Natural killer cell treated with Interleukin-12 subunit alpha and Interleukin-12 subunit beta and Interleukin-15 and Interleukin-18, amount 100 ng/mL, for 72 hours (primary cell): ENCODE measurements around the gene LY6G6F. TPM values are rescaled to one million over a fixed set of nuclear protein-coding genes. Genes with fewer than 3 reads are reported as not detected.
A peak's percentile ranks its signal among the peaks of the same experiment; 100 is the strongest.

Experiments
- ATAC-seq, 2 donors: fragments of 150-1000 bp; cut with Tn5 transposase in 1 of 2; sonication (Bioruptor Pico), chemical (Tn5 transposase) in 1 of 2; 2 replicates each; pipeline ENCODE4 v1.10.0; 2021
- DNase-seq: peaks from one replicate; pipeline ENCODE4 v3.0.0; 2022; ENCODE audit warnings: low spot score
- H3K27ac Mint-ChIP-seq, 2 donors: 1 replicate in 1 of 2; 2 replicates in 1 of 2; pipeline ENCODE4 v1.8.0; 2022; ENCODE audit warnings: mixed read lengths in 2 of 2, mild to moderate bottlenecking in 1 of 2, moderate library complexity in 1 of 2
- H3K27me3 Mint-ChIP-seq, 2 donors: 1 replicate in 1 of 2; 2 replicates in 1 of 2; pipeline ENCODE4 v1.8.0; 2022; ENCODE audit warnings: mixed read lengths in 2 of 2
- H3K36me3 Mint-ChIP-seq: one replicate; pipeline ENCODE4 v1.8.0; 2022; ENCODE audit warnings: mixed read lengths
- H3K4me1 Mint-ChIP-seq, 2 donors: 1 replicate in 1 of 2; 2 replicates in 1 of 2; pipeline ENCODE4 v1.8.0; 2022; ENCODE audit warnings: low read depth in 2 of 2, mixed read lengths in 2 of 2, mild to moderate bottlenecking in 1 of 2
- H3K4me3 Mint-ChIP-seq: one replicate; pipeline ENCODE4 v1.8.0; 2022; ENCODE audit warnings: mixed read lengths
- H3K9me3 Mint-ChIP-seq: 2 replicates; pipeline ENCODE4 v1.8.0; 2022; ENCODE audit warnings: mixed read lengths
- total RNA-seq, 2 donors: library from RNA; stranded (reverse); gene quantifications; one replicate each; pipeline ENCODE4 v1.2.3, GENCODE V29; 2022

LY6G6F gene
- total RNA-seq, 2 donors from 2014 or later: not detected

DNA sequence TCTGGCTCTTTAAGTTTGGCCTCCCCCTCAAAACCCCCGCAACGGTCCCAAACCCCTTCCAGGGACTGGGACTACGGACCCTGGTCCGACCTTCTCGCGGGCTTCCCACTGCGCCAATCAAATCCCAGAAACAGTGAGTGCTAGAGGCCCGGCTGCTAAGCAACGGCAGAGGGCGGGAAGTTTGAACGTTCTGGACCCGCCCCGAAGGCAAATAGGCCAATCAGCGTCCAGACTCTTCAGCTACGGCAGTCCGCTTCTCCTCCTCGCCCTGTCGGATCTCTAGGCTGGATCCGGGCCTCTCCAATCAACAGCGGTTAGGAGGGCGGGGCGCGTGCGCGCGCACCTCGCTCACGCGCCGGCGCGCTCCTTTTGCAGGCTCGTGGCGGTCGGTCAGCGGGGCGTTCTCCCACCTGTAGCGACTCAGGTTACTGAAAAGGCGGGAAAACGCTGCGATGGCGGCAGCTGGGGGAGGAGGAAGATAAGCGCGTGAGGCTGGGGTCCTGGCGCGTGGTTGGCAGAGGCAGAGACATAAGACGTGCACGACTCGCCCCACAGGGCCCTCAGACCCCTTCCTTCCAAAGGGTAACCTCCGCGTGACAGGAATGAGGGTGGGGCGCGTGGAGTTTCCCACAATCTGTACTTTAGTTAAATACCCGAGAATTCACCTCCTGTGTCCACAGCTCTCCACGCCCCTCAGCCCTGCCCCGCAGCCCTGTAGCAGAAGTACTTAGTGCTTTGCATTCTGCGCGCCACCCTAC is 33.2 kb downstream of the LY6G6F start, which contains the start of gene MSH5:
Gene MSH5 (plus strand): TSS at position 367 of the 758 bp plus-strand sequence. CDS start 462 bp downstream, outside the sequence.
- Mint-ChIP-seq H3K4me3 (peak within 1 kb of the TSS; percentile 96), H3K9me3 (no peaks in the 10 kb centered on the region), H3K27me3 (no peaks in the 10 kb centered on the region), H3K36me3 (peaks cover 11% of the 10 kb centered on the region), H3K27ac (peak within 1 kb of the TSS; percentile 92), H3K4me1 (peaks cover 42 to 60% of the 10 kb centered on the region in 2 donors)
- DNase-seq (peak; percentile 97), ATAC-seq (peak; percentile 91 to 93)

DNA sequence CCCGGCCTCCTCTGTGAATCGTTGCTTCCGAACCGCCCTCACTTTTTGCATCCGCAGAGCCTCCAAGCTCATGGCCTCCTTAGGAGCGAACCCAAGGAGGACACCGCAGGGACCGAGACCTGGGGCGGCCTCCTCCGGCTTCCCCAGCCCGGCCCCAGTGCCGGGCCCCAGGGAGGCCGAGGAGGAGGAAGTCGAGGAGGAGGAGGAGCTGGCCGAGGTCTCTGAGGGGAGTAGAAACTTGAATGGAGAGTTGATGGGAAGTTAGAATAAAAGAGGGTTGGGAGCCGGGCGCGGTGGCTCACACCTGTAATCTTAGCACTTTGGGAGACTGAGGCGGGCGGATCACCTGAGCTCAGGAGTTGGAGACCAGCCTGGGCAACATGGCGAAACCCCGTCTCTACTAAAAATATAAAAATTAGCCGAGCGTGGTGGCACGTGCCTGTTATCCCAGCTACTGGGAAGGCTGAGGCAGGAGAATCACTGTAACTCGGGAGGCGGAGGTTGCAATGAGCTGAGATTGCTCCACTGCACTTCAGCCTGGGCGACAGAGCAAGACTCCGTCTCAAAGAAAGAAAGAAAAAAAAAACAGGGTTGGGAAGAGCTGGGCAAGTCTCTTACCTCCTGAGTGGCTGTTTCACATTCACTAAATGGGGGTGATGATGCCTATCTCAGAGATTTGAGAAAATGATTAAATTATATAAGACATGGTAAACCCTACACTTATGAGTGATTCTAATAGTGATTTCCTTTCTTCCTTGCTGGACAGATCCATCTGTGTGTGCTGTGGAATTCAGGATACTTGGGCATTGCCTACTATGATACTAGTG is 33.9 kb downstream of the LY6G6F start:
- H3K27ac Mint-ChIP-seq: peak overlapping the region; percentile 92
- H3K27me3 Mint-ChIP-seq: no peaks in the 10 kb centered on the region
- H3K4me1 Mint-ChIP-seq: peaks cover 42 to 57% of the 10 kb centered on the region in 2 donors
- DNase-seq (no peak), ATAC-seq (peak in 1 of 2 donors; percentile 0)
- no peaks in the 10 kb centered on the region for H3K9me3 Mint-ChIP-seq
- peak overlapping the region; percentile 96 for H3K4me3 Mint-ChIP-seq
- H3K36me3 Mint-ChIP-seq: peaks cover 6% of the 10 kb centered on the region

DNA sequence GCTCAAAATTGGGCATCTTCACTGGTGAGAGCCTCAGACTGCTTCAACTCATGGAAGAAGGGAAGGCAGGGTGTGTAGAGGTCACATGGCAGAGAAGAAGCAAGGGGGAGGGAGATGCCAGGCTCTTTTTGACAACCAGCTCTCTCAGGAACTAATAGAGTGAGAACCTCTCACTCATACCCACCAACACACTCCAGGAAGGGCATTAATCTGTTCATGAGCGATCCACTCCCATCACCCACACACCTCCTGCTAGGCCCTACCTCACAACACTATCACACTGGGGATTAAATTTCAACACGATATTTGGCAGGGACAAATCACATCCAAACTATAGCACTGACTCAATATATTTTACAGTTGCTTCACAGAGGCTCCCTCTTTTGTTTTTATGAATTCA is 35.1 kb downstream of the LY6G6F start:
- H3K27me3 Mint-ChIP-seq: no peaks in the 10 kb centered on the region
- peak overlapping the region; percentile 96 for H3K4me3 Mint-ChIP-seq
- no peaks in the 10 kb centered on the region for H3K9me3 Mint-ChIP-seq
- H3K27ac Mint-ChIP-seq: peak overlapping the region in 1 of 2 donors; percentile 32
- ATAC-seq (no peak), DNase-seq (no peak)
- H3K4me1 Mint-ChIP-seq: peaks cover 38 to 47% of the 10 kb centered on the region in 2 donors
- no peaks in the 10 kb centered on the region for H3K36me3 Mint-ChIP-seq

DNA sequence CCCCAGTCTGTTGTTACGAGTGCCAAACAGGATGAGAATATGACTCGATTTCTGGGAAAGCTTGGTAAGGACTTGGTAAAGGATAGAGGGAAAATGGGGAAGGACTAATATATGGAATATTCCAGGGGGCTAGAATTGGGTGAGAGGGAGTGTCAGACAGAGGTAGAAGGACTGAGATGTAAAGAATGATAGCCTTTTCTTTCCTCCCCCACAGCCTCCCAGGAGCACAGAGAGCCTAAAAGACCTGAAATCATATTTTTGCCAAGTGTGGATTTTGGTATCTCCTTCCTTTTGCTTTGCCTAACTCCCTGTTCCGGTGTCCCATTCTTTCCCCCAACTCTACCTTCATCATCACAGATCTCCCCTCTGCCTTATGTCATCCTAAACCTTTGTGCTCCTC is 36.2 kb downstream of the LY6G6F start:
- DNase-seq (no peak), ATAC-seq (no peak)
- H3K27ac Mint-ChIP-seq: no peak overlapping the region
- H3K27me3 Mint-ChIP-seq: no peaks in the 10 kb centered on the region
- peaks cover 31 to 36% of the 10 kb centered on the region in 2 donors for H3K4me1 Mint-ChIP-seq
- H3K4me3 Mint-ChIP-seq: no peak overlapping the region
- H3K36me3 Mint-ChIP-seq: peaks cover 5% of the 10 kb centered on the region
- H3K9me3 Mint-ChIP-seq: no peaks in the 10 kb centered on the region

DNA sequence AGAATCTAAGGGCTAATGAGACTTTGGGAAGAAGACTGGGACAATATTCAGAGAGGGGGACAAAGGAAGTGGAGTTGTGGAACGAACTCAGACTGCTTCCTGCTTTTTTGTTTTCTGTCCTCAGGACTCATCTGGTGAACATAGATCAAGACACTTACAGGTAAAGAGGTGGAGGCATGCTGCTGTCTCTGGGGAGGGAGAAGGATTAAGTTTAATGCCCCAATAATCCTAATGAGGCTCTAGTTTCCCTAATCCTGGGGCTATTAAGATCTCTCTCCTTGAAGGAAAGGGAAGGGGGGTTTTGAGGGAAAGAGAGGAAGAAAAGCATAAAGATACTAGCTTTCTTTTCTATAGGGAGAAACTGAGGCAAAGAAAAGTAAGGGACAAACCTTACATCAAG is 37.8 kb downstream of the LY6G6F start:
- Mint-ChIP-seq H3K4me3 (no peak overlapping the region), H3K9me3 (no peaks in the 10 kb centered on the region), H3K36me3 (peaks cover 5% of the 10 kb centered on the region), H3K27me3 (no peaks in the 10 kb centered on the region), H3K27ac (peak overlapping the region in 1 of 2 donors; percentile 24), H3K4me1 (peaks cover 16 to 21% of the 10 kb centered on the region in 2 donors)
- no peak for DNase-seq
- ATAC-seq: no peak

DNA sequence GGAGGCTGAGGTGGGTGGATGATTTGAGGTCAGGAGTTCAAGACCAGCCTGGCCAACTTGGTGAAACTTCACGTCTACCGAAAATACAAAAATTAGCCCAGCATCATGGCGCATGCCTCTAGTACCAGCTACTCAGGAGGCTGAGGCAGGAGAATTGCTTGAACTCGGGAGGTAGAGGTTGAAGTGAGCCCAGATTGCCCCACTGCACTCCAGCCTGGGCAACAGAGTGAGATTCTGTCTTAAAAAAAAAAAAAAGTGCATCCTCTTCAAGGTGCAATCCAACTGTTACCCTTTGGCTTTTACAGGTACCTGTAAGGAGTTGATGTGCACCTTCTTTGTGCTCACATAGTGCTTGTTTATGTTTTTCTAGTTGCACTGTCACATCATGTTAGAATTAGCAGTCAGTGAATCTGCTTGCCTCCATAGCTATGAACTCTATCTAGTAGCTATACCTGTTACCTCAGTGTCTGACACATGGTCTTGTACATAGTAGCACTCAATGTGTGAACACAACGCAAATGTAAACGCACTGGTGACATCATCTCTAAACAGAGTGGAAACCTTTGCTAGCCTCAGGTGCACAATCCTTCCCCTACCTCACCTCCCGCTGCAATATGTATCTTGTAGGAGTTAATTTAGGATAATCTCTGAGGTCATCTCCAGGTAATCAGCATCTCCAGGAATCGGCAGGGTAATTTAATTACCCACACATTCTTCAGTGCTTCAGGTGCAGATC is 42.8 kb downstream of the LY6G6F start:
- Mint-ChIP-seq H3K4me3 (no peak overlapping the region), H3K9me3 (no peaks in the 10 kb centered on the region), H3K36me3 (peaks cover 5% of the 10 kb centered on the region), H3K27ac (peak overlapping the region in 1 of 2 donors; percentile 20), H3K4me1 (peaks cover 0 to 4% of the 10 kb centered on the region in 2 donors), H3K27me3 (no peaks in the 10 kb centered on the region)
- no peak for ATAC-seq
- no peak for DNase-seq

DNA sequence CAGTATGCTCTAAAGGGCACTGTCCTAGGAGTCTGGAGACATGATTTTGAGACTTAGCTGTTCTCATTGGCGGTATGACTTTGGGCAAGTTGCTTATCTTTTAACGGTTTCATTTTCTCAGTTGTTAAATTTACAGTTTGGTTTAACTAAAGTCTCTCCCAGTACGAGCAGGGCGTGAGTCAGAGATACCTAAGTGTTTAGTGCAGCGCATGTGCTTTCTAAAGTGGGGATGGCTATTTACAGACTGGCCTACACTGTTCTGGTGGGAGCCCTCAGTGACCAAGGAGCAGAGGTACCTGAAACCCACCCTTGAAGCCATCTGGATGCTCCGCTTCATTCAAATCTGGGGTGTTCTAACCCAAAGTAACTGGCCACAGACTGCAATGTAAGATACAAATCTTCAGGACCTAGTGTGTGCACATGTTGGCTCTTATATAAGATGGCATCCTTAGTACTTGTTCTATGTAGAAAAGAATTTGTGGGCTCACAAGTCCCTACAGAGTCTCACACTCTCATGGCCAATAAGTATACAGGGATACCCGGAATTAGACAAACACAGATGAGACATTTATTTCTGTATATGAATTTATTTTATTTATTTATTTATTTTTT is 43.9 kb downstream of the LY6G6F start:
- peaks cover 0 to 4% of the 10 kb centered on the region in 2 donors for H3K4me1 Mint-ChIP-seq
- no peak for ATAC-seq
- no peak overlapping the region for H3K4me3 Mint-ChIP-seq
- no peak overlapping the region for H3K27ac Mint-ChIP-seq
- no peaks in the 10 kb centered on the region for H3K9me3 Mint-ChIP-seq
- no peaks in the 10 kb centered on the region for H3K27me3 Mint-ChIP-seq
- H3K36me3 Mint-ChIP-seq: peaks cover 5% of the 10 kb centered on the region
- DNase-seq: no peak

DNA sequence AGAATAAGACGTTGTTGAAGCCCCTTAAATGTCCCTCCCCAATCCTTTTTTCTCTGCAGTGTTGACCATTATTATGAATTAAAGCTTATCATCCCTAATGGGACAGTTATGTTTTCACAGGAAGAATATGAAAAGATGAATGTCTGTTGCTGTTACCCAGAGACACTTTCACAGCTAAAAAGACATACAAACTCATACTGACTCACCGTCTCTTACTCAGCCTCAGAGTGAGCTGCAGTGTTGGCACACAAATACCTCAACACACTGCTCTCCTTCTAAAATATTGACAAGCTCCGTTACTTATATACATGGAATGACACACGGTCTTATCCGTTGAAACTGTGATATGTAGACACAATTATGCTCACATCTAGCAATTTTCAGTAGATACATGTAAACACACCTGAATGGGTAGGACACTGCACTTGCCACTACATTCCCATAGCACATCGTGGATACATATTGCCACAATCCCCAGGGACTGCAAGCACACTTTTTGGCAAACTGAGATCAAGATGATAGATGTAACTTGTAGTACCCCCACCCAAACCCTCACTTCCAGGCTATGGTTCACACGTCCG is 46.2 kb downstream of the LY6G6F start:
- ATAC-seq (no peak), DNase-seq (no peak)
- Mint-ChIP-seq H3K4me3 (no peak overlapping the region), H3K4me1 (no peaks in the 10 kb centered on the region), H3K36me3 (no peaks in the 10 kb centered on the region), H3K27me3 (no peaks in the 10 kb centered on the region), H3K9me3 (no peaks in the 10 kb centered on the region), H3K27ac (no peak overlapping the region)

DNA sequence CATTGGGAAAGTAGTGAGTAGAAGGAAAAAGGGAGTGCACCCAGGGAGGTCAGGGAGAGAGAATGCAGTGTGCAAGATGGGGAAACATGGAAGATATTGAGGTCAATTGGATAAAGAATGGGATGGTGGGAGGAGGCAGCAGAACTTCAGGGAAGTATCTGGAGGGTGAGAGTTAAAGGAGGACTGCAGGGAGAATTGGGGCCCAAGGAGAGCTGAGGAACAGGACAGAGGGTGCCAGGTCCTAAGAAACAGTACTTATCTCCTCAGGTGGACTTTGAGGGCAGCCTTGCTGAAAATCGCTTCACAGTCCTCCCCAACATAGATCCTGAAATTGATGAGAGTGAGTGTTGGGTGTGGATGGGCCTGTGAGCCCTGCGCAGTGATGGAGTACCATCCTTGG is 51.6 kb downstream of the LY6G6F start:
- Mint-ChIP-seq H3K4me3 (no peak overlapping the region), H3K4me1 (peaks cover 0 to 7% of the 10 kb centered on the region in 2 donors), H3K36me3 (peaks cover 4% of the 10 kb centered on the region), H3K27ac (no peak overlapping the region), H3K27me3 (no peaks in the 10 kb centered on the region), H3K9me3 (no peaks in the 10 kb centered on the region)
- DNase-seq: no peak
- ATAC-seq: no peak

Other genes starting within 250 kb of the LY6G6F start
- gene MICB, start 208.7 kb upstream of the LY6G6F start, total RNA-seq: 10 to 100 TPM; 34.9 to 37.4 TPM
- gene MCCD1, start 177.9 kb upstream of the LY6G6F start, total RNA-seq: not detected
- 100 to 1,000 TPM; 469 to 713 TPM for gene DDX39B, start 164.9 kb upstream of the LY6G6F start, total RNA-seq
- gene ATP6V1G2, start 160.3 kb upstream of the LY6G6F start, total RNA-seq: 1 to 10 TPM; 1.4 to 2.3 TPM
- gene NFKBIL1, start 159.3 kb upstream of the LY6G6F start, total RNA-seq: 10 to 100 TPM; 16.8 to 17.0 TPM
- gene LTA, start 134.6 kb upstream of the LY6G6F start, total RNA-seq: 1,000 to 10,000 TPM; 1,187 to 3,727 TPM
- gene TNF, start 131.3 kb upstream of the LY6G6F start, total RNA-seq: 100 to 1,000 TPM; 320 to 420 TPM
- 100 to 1,000 TPM; 110 to 153 TPM for gene LTB, start 124.4 kb upstream of the LY6G6F start, total RNA-seq
- gene LST1, start 120.6 kb upstream of the LY6G6F start, total RNA-seq: 10 to 100 TPM; 15.5 to 34.6 TPM
- 10 to 100 TPM; 65.5 to 91.6 TPM for gene NCR3, start 113.9 kb upstream of the LY6G6F start, total RNA-seq
- 10 to 100 TPM in 1 of 2 donors, 1 to 10 TPM in 1; 9.3 to 20.0 TPM for gene AIF1, start 91.6 kb upstream of the LY6G6F start, total RNA-seq
- gene PRRC2A, start 86.2 kb upstream of the LY6G6F start, total RNA-seq: 100 to 1,000 TPM; 224 to 345 TPM
- 100 to 1,000 TPM; 284 to 337 TPM for gene BAG6, start 54.2 kb upstream of the LY6G6F start, total RNA-seq
- 1 to 10 TPM in 1 of 2 donors, under 1 TPM in 1; 0.76 to 1.3 TPM for gene APOM, start 51.0 kb upstream of the LY6G6F start, total RNA-seq
- 10 to 100 TPM; 26.9 to 34.0 TPM for gene C6orf47, start 46.1 kb upstream of the LY6G6F start, total RNA-seq
- gene GPANK1, start 41.9 kb upstream of the LY6G6F start, total RNA-seq: 10 to 100 TPM; 34.5 to 40.9 TPM
- gene CSNK2B, start 40.8 kb upstream of the LY6G6F start, total RNA-seq: 100 to 1,000 TPM; 205 to 247 TPM
- 10 to 100 TPM; 24.0 to 37.9 TPM for gene LY6G5B, start 36.9 kb upstream of the LY6G6F start, total RNA-seq
- gene LY6G5C, start 25.8 kb upstream of the LY6G6F start, total RNA-seq: 1 to 10 TPM; 5.4 to 8.8 TPM
- gene ABHD16A, start 3.5 kb upstream of the LY6G6F start, total RNA-seq: 10 to 100 TPM; 60.6 to 77.5 TPM
- gene LY6G6D, start 8.5 kb downstream of the LY6G6F start, total RNA-seq: not detected
- gene LY6G6C, start 14.9 kb downstream of the LY6G6F start, total RNA-seq: not detected
- under 1 TPM in 1 of 2 donors, not detected in 1; 0.21 TPM for gene MPIG6B, start 16.5 kb downstream of the LY6G6F start, total RNA-seq
- gene DDAH2, start 22.4 kb downstream of the LY6G6F start, total RNA-seq: 10 to 100 TPM; 18.8 to 24.4 TPM
- gene CLIC1, start 29.7 kb downstream of the LY6G6F start, total RNA-seq: 100 to 1,000 TPM; 468 to 581 TPM
- 100 to 1,000 TPM in 1 of 2 donors, 10 to 100 TPM in 1; 36.2 to 154 TPM for gene MSH5, start 33.1 kb downstream of the LY6G6F start, total RNA-seq
- 10 to 100 TPM in 1 of 2 donors, 1 to 10 TPM in 1; 9.2 to 25.2 TPM for gene SAPCD1, start 55.8 kb downstream of the LY6G6F start, total RNA-seq
- gene VWA7, start 70.5 kb downstream of the LY6G6F start, total RNA-seq: 1 to 10 TPM; 1.4 to 2.1 TPM
- 100 to 1,000 TPM in 1 of 2 donors, 10 to 100 TPM in 1; 90.7 to 226 TPM for gene VARS1, start 88.9 kb downstream of the LY6G6F start, total RNA-seq
- gene LSM2, start 100.1 kb downstream of the LY6G6F start, total RNA-seq: 100 to 1,000 TPM in 1 of 2 donors, 10 to 100 TPM in 1; 94.6 to 113 TPM
- gene HSPA1L, start 108.4 kb downstream of the LY6G6F start, total RNA-seq: 1 to 10 TPM; 1.7 to 4.1 TPM
- 100 to 1,000 TPM; 160 to 262 TPM for gene HSPA1A, start 108.7 kb downstream of the LY6G6F start, total RNA-seq
- 100 to 1,000 TPM; 107 to 113 TPM for gene HSPA1B, start 120.9 kb downstream of the LY6G6F start, total RNA-seq
- 10 to 100 TPM; 37.2 to 46.6 TPM for gene NEU1, start 156.0 kb downstream of the LY6G6F start, total RNA-seq
- not detected for gene SLC44A4, start 172.1 kb downstream of the LY6G6F start, total RNA-seq
- 10 to 100 TPM; 34.4 to 69.1 TPM for gene EHMT2, start 190.8 kb downstream of the LY6G6F start, total RNA-seq
- gene ZBTB12, start 195.2 kb downstream of the LY6G6F start, total RNA-seq: 1 to 10 TPM; 1.4 to 2.9 TPM
- under 1 TPM in 1 of 2 donors, not detected in 1; 0.92 TPM for gene C2, start 220.9 kb downstream of the LY6G6F start, total RNA-seq
- under 1 TPM; 0.33 to 0.40 TPM for gene CFB, start 239.2 kb downstream of the LY6G6F start, total RNA-seq